Measurements from ENCODE around the gene THG1L.
"Not testable (repeated sequence)": the region's sequence is repeated elsewhere in the genome, so short reads cannot be mapped to it uniquely, and the experiment has no call there.

THG1L gene

DNA sequence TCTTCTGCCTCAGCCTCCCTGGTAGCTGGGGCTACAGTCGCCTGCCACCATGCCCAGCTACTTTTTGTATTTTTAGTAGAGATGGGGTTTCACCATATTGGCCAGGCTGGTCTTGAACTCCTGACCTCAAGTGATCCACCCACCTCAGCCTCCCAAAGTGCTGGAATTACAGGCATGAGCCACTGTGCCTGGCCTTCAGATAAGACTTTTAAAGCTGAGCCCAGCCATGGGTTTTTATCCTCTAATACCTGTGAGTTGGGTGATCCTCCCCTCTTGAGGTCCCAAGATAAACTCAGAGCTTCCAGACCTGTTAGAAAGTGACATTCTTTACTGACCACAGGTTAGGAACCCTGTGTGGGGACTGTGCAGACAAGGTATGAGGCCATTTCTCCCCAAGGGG, 3.4 kb upstream of the THG1L start:
- not testable (repeated sequence) for DNase-seq (ENCODE audit: low spot score)

DNA sequence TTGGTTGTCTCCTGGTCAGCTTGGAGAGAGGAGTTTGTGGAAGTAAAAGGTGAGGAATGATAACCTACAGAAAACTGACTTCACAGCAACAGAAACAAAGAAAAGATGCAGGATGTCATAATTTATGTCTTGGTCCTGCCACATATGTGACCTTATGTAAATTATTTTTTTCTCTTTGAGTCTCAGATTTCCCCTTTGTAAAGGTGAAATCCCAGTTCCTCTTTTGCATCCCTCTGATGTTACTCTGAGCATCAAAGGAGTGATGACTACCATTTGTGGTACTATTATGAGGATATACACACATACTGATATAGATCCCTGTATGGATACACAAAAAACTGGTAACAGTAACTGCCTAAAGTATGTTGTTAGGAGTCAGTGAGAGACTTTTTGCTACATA, 1.4 kb upstream of the THG1L start:
- DNase-seq (ENCODE audit: low spot score), result no peak

- DNase-seq (ENCODE audit: low spot score), result no peak
Observed at GRCh38 chr5:157730900-157731271, 334 bp upstream of the THG1L start.

DNA sequence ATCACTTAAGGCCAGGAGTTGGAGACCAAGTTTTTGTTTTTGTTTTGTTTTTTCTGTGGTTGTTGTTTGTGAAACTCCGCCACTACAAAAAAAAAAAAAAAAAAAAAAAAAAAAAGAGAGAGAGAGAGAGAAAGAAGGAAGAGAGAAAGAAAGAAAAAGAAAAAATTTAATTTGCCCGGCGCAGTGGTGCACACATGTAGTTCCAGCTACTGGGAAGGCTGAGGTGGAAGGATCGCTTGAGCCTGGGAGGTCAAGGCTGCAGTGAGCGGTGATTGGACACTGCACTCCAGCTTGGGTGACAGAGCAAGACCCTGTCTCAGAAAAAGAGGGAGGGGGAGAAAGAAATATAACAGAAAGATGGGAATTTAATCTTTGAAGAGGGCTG, 902 bp downstream of the THG1L start:
- DNase-seq (ENCODE audit: low spot score), result no peak

DNA sequence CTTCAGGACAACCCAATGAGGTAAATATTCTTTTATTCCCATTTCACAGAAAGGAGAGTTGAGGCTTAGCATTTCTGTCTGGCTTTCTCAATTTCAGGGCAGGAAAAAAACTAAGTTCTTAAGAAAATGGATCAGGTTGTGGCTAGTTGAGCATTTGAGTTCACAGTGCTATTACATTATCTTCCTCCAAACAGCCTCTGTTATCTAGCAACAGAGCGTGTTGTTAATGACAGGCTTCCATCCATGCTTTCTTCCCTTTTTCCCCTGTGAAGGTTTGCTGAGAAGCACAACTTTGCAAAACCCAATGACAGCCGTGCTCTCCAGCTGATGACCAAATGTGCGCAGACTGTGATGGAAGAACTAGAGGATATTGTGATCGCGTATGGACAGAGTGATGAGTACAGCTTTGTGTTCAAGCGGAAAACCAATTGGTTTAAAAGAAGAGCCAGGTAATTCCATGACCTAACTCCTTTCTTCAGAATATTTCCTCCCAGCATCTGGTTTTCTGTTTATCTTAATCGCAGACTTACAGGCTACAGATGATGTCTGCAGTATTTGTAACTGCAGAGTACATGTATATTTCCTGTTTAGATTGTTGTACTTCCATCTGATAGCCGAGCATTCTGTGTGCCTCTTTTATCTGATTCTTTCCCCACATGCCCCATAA, 1.5 kb downstream of the THG1L start:
- DNase-seq (ENCODE audit: low spot score), result no peak

GRCh38 chr5:157734436-157734835, 3.2 kb downstream of the THG1L start:
- no peak for DNase-seq (ENCODE audit: low spot score)

DNA sequence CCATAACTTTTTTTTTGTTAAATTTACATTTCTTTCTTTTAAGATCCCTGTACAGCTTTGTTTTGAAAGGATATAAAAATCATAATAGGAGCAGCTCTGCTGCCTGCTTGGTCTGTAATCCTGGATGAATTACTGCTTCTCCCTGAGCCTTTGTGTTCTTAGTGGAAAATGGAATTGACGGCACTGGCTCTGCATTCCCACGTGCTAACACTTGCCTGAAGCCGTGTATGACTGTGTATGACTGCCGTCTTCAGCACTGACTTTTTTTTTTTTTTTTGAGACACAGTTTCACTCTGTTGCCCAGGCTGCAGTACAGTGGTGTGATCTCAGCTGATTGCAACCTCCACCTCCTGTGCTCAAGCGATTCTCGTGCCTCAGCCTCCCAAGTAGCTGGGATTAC, 4.8 kb downstream of the THG1L start:
- no peak for DNase-seq (ENCODE audit: low spot score)

DNA sequence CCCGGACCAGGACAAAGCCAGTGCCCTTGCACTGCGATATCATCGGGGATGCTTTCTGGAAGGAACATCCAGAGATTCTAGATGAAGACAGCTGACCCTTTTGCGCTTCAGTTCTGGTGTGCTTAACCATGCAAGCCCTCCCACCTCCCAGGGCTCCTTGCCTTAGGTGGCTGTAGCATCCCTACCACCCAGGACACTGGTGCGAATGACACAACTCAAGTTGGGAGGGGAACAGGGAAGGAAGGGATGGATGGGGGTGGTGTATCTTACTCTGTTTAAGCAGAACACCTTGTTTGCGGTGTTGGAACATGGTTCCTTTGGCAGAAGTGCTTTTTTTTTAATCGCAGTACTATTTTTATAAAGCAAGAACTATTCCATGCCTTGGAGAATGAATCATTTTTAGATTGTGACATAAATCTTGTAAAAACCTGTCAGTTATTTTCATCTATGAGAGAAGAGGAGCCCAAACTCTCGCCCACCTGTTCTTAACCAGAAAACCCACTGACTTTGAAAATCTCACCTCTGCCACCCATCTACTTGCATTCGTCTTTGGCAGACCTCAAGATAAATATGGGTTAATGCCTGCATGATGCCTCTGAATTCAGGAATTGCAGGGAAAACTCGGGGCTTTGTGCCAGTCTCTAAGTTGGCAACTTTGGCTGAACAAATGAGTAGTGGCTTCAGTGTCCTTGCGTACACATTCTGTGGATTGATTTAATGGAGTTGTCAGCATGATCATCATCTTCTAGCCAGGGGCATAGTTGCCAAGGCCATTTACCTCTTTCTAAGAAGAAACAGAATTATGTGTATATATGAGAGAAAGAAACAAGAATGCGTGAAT, 8.4 kb downstream of the THG1L start:
- no peak for DNase-seq (ENCODE audit: low spot score)

GRCh38 chr5:157740229-157740610, 9.0 kb downstream of the THG1L start:
- peak; percentile 42 for DNase-seq (ENCODE audit: low spot score)

DNA sequence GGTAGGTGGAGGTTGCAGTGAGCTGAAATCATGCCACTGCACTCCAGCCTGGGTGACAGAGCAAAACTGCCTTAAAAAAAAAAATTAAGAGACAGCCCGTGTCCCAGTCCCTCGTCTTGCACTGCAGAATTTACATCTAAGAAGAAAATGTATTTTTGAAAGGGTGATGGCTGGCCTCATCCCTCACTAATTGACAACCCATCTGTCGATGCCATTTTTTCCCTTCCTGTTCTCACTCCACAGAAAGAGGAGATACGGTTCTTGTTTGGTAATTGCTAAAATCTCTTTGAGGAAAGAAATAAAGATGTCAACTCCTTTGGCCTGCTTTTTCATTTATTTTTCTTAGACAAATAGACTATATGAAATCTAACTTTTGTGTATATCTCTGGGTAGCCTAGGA, 9.9 kb downstream of the THG1L start:
- no peak for DNase-seq (ENCODE audit: low spot score)

DNA sequence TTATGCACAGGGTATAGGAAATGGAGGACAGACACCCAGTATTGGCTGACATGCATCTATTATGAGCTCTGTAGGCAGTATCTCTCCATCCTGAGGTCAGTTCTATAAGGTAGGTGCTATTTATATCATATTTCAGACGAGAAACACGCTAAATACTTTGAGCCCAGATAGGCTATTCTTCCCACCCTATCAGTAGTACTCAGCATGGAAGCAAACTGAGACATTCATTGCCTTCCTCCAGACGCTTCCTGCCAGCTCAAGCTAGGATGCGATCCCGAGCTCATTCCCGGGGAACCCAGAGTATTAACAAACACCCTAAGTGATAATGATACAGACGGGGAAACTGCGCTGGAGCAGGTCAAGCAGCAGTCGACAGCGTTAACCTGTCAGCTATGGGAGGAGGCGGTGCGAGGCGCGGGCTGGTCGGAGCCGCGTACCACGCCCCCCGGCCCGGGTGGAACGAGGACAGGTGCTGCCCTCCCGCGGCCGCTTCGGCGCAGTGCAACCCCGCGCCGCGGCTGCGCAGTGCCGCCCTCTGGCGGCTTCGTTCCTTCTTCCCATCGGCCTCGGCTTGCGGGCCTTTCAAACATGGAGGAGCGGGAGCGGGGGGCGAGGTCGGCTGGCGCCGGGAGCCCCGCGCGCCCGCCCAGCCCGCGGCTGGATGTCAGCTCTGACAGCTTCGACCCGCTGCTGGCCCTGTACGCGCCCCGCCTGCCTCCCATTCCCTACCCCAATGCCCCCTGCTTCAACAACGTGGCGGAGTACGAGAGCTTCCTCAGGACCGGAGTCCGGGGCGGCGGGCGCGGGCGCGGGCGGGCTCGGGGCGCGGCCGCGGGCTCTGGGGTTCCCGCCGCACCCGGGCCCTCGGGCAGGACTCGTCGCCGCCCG, 12.2 kb downstream of the THG1L start, which contains the start of gene LSM11:
Gene LSM11 (plus strand): TSS at position 550 of the 888 bp plus-strand sequence. CDS start 39 bp downstream, at position 589.
- peak; percentile 86 for DNase-seq (ENCODE audit: low spot score)

- no peak for DNase-seq (ENCODE audit: low spot score)
Observed at GRCh38 chr5:157744051-157745011, 13.1 kb downstream of the THG1L start.

DNA sequence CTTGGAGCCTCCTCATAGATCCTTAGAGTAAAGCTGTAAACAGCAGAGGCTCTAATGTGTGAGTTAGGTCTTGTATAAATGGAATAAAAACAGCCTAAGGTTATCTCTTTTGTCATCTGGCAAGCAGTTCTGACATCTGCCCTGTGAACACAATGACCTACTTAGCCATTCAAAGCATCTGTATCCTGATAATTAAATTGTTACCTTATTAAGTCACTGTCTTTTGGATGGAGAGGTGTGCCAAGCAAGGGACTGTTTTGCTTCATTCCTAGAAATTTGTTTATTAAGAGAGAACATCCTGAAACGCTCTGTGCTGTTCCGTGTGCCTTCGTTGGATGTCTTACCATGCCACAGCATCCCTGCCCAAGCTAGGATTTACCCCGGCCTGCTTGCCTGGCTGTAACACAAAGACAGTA, 13.8 kb downstream of the THG1L start:
- no peak for DNase-seq (ENCODE audit: low spot score)

DNA sequence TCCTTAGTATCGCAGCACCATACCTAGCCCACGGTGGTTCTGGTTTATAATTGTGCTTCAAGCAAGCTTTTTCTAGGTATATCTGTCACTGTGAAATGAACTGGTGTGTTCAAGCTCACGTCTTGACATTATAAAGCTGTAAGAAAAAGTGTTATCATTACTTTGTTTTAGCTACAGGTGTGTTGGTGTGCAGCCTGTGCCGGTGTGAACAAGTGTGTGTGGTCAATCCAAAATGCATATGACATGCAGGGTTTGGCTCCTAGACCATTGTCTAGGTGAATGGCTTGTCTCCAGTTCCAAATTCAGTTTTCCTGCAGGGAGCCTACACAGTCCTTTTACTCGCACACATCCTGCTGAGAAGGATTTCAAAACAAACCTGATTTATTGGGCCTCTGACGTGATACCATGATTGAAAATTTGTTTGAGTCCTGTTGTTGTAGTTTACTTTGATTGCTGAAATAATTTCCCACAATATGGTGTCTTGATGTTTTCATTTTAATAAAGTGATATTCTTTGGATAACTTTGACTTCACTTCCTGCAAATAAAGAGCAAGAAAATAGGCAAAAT, 16.0 kb downstream of the THG1L start:
- DNase-seq (ENCODE audit: low spot score), result no peak

GRCh38 chr5:157747766-157748700, 16.8 kb downstream of the THG1L start:
- DNase-seq (ENCODE audit: low spot score), result no peak

- no peak for DNase-seq (ENCODE audit: low spot score)
Observed at GRCh38 chr5:157748760-157749461, 17.7 kb downstream of the THG1L start.

DNA sequence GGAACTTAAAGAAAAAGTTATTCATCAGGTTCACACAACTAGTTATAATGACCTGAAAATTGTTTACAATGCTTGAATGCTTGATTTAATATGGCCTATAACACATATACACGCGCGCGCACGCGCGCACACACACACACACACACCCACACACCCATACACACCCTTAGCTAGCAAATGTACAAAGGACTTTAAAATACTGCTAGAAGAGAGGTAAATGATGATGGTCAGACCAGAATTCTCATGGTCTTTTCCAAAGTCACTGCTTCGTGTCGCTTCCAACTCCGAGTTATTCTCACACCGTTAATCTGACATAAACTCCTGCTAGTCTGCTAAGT, 18.2 kb downstream of the THG1L start:
- no peak for DNase-seq (ENCODE audit: low spot score)

GRCh38 chr5:157750320-157750719, 19.1 kb downstream of the THG1L start:
- no peak for DNase-seq (ENCODE audit: low spot score)

DNA sequence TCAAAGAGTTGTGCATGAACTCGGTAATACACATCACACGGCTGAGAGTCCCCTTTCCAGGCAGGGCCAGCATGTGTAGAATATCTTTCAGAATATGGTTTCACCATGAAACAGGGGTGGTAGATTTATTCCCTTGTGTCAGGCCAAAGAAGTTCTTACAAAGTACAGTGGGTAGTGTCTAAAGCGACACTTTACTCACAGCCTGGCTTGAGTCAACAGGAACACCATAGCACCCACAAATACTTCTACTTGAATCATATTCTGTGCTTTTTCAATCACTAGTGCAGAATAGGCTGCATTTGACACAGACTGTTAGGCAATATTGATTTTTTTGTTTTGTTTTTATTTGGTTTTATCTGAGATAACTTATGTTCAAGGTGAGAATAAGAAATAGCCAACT, 24.9 kb downstream of the THG1L start:
- no peak for DNase-seq (ENCODE audit: low spot score)
